ENCODE data around the gene SLC4A1. TPM values are rescaled to one million over a fixed set of nuclear protein-coding genes. Genes with fewer than 3 reads are reported as not detected.
A peak's percentile ranks its signal among the peaks of the same experiment; 100 is the strongest.

Gene SLC4A1
- total and polyA plus RNA-seq, 2 of the 13 experiments (the other 11 are each of a cell fraction or from before 2014, with no cell fraction given) = not detected

DNA sequence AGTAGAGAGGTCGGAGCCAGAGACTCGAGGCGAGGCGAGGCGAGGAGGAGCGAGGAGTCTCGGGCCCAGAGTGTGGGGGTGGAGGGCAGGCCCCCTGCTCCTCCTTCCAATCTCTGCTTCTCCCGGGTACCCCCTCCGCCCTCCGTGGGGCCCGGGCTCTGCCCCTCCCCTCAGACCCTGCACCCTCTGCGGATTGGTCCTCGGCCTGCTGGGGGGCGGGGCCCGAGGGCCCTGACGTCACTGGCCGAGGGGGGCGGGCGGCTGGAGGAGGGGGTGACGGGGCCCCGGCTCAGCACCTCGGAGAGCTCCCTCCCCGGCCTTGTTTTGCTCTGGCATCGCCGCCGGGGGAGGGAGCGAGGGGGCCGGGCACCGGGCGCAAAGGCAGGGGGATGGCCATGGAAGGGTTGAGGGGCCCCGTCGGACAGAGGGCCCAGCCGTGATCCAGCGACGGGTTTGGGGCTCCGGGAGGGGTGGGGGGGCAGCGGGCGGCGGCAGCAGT lies 40.4 kb upstream of the SLC4A1 start, which contains the start of gene RUNDC3A (continued):
- no peak for TF ChIP-seq AHDC1 (CRISPR knock-in tag; IDR thresholded peaks at IDR 0.05; ENCODE audit: borderline replicate concordance)
- peak; percentile 66 for TF ChIP-seq KDM5B (CRISPR knock-in tag; IDR thresholded peaks at IDR 0.05; ENCODE audit: borderline replicate concordance)
- peak; percentile 89; the same call in 1 of the 2 replicates for TF ChIP-seq ZGPAT (CRISPR knock-in tag; IDR thresholded peaks at IDR 0.05)
- no peak for TF ChIP-seq RCOR2 (CRISPR knock-in tag; IDR thresholded peaks at IDR 0.05)
- peak; percentile 61 for TF ChIP-seq SP2 (CRISPR knock-in tag; IDR thresholded peaks at IDR 0.05)
- TF ChIP-seq FOSL1 (CRISPR knock-in tag; IDR thresholded peaks at IDR 0.05; ENCODE audit: borderline replicate concordance) = no peak
- no peak for TF ChIP-seq MTA3 (CRISPR knock-in tag; IDR thresholded peaks at IDR 0.05)
- no peak for TF ChIP-seq PCBP1 (IDR thresholded peaks at IDR 0.05; ENCODE audit: borderline replicate concordance, low read depth, low read length)
- TF ChIP-seq ZNF660 (CRISPR knock-in tag; IDR thresholded peaks at IDR 0.05; ENCODE audit: borderline replicate concordance, low read depth) = no peak
- peak; percentile 45; the same call in 1 of the 2 replicates for TF ChIP-seq DRAP1 (CRISPR knock-in tag; IDR thresholded peaks at IDR 0.05)
- TF ChIP-seq ZNF251 (CRISPR knock-in tag; IDR thresholded peaks at IDR 0.05) = no peak
- TF ChIP-seq PATZ1 (CRISPR knock-in tag; IDR thresholded peaks at IDR 0.05) = peak; percentile 87
- TF ChIP-seq EED (CRISPR knock-in tag; IDR thresholded peaks at IDR 0.05) = no peak
- TF ChIP-seq ZFYVE20 (CRISPR knock-in tag; IDR thresholded peaks at IDR 0.05; ENCODE audit: borderline replicate concordance, low read depth) = no peak
- 0 out of 2 replicates have a peak, but pooled peaks have one; percentile 20 for TF ChIP-seq ZBTB14 (CRISPR knock-in tag; IDR thresholded peaks at IDR 0.05)
- TF ChIP-seq TCF12 (IDR thresholded peaks at IDR 0.05) = no peak
- TF ChIP-seq TCF12 (CRISPR knock-in tag; IDR thresholded peaks at IDR 0.05) = 0 out of 2 replicates have a peak, but pooled peaks have one; percentile 67
- no peak for TF ChIP-seq SRSF1 (optimal IDR thresholded peaks at IDR 0.05; ENCODE audit: low read depth, low read length)
